NCI-H524 treated with DMSO at 0.1 percent for 48 hours (cell line): ENCODE results near the gene CARS2.
"Not testable (repeated sequence)": the region's sequence is repeated elsewhere in the genome, so short reads cannot be mapped to it uniquely, and the experiment has no call there.

Experiments used
- DNase-seq: peaks from one replicate; lab custom pipeline; 2025; lab: John Stamatoyannopoulos, UW

CARS2 gene

DNA sequence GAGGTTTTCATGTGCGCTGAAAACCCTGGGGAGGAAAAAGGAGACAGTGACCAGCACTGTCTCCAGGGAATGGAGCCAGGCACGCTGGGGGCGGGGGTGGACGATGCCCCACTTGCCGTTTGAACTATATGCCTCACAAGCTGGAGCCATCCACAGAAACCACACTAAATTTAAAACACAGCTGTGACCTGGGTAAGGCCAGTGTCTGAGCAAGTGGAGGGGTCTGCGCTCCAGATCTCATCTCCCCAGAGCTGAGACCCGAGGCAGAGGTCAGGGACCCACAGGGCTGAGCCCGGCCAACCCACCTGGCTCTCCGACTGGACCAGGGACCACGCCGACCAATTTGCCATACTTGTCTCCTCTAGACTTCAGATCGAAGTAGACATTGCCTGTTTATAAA is 23.2 kb downstream of the CARS2 start:
- no peak for DNase-seq

DNA sequence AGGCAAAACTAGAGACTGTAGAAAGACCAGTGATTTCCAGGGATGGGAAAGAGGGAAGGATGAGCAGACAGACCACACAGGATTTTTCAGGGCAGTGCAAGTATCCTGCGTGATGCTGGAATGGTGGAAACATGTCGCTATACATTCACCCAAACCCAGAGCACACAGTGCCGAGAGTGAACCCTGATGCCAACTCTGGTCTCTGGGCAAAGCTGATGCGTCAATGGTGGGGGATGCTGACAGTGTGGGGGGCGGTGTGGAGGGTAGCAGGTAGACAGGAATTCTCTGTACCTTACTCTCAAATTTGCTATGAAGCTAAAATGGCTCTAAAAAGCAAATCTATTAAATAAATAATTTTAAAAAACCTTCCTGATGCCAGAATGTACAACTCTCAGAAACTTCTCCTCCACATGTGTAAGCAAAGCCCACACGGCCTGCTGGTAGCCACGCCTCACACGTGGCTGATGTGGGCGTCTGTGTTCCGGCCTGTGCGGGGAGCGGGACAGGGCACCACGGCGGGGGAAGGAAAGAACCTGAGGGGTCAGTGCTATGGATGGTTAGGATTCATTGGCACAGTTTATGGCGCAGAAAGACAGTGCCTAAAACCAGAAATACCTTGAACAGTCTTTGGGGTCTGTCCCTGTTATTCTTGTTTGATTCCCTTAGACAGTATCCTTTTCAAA is 23.9 kb downstream of the CARS2 start:
- DNase-seq: no peak

GRCh38 chr13:110680852-110681251 is 25.1 kb downstream of the CARS2 start:
- no peak for DNase-seq

DNA sequence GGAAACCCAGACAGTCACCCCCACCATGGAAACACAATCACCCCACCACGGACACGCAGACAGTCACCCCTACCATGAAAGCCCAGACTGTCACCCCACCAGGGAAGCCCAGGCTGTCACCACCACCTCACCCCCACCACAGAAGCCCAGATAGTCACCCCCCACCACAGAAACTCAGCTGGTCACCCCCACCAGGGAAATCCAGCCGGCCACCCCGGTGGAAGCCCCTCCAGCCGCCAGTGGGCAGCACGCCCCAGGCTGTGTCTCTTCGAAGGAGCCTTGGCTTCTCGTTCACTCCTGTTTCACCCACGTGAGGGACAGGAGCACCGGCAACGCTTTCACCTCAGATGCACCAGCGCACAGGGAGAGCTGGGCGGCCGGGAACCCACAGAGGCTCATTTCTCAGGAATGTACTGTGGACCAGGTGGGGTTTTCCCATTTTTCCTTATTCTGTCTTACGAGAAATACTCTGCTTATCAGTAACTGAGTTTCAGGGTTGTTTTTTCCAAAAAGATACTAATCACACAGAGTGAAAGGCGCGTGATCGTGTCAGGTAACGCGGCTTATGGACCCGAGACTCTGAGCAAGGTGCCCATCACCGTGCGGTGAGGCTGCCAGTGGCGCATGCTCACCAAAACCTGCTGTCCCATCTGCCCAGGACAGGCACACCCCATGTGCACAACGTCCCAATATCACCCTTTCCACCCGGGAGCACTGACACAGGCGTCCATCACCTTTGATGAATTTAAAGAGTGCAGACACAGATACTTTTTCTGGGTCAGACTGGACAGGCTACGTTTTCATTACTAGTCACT is 28.0 kb downstream of the CARS2 start:
- no peak for DNase-seq

GRCh38 chr13:110676595-110677587 is 29.0 kb downstream of the CARS2 start:
- no peak for DNase-seq

DNA sequence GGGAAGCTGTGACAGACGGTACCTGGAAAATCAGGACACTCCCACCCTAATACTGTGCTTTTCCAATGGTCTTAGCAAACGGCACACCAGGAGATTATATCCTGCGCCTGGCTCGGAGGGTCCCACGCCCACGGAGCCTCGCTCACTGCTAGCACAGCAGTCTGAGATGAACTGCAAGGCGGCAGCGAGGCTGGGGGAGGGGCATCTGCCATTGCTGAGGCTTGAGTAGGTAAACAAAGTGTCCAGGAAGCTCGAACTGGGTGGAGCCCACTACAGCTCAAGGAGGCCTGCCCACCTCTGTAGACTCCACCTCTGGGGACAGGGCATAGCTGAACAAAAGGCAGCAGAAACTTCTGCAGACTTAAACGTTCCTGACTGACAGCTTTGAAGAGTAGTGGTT is 36.1 kb downstream of the CARS2 start:
- not testable (repeated sequence) for DNase-seq

DNA sequence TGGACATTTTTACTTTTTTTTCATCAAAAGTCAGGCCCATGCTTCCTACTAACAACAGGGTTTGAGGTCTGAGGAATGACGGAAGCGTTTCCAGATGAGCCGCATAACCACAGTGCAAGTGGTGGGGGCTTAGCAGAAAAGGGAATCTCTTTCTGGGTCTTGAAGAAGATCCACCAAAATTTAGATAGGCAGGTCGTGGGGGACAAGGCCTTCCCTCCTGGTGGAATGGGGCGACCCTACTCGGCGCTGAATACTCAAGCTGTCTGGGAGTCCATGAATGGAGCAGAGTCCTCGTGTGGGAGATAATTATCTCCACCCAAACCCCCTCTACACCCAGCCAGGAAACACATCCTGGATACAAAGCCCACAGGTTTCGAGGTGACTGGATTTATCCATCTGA is 36.9 kb downstream of the CARS2 start:
- no peak for DNase-seq

- no peak for DNase-seq
Observed at GRCh38 chr13:110666255-110666533, 39.7 kb downstream of the CARS2 start.

DNA sequence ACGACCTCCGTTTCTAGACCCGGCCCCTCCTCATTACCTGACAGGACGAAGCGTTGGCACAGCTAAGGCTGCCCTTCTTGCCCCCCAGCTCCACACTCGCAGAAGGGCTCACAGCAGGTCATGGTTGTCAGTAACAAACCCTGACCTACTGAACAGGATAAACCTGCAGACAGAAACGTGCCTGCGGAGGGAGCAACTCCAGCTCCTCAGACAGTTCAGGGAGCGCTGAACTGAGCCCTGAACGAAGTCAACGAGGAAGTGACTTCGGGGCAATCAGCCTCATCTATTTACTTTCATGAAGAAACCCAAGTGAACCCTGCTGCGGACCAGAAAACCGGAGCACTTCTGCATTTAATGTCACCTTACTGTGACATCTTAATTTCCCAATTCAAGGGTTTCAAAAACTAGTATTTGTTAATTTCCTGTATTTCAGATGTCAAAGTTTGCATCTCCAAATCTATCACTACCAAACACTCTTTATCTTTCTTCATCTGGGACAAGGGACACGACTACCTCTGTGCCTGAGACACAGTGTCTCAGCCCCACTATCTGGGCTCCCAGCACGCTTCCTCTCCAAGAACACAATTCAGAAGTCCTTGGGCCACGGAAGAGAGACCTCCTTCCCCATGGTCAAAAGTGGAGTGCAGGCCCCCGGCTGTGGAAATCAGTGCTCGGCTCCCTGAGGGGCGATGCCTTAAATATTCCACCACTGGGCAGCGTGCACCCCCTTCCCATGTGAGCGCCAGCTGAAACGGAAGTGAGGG is 40.2 kb downstream of the CARS2 start:
- no peak for DNase-seq

- DNase-seq: no peak
Observed at GRCh38 chr13:110664673-110665072, 41.2 kb downstream of the CARS2 start.

DNA sequence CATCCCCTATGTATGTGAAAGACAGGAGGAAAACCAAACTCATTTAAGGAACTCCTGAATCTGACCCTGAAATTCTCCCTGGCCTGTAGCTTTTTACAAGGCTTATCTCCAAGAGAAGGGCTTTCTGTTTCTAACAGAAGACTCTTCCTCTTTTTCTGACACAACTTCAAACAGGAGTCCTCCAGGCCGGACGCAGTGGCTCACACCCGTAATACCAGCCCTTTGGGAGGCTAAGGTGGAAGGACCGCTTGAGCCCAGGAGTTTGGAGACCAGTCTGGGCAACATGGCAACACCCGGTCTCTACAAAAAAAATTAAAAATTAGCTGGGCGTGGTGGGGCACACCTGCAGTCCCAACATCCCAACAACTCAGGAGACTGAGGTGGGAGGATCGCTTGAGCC is 41.9 kb downstream of the CARS2 start:
- no peak for DNase-seq

DNA sequence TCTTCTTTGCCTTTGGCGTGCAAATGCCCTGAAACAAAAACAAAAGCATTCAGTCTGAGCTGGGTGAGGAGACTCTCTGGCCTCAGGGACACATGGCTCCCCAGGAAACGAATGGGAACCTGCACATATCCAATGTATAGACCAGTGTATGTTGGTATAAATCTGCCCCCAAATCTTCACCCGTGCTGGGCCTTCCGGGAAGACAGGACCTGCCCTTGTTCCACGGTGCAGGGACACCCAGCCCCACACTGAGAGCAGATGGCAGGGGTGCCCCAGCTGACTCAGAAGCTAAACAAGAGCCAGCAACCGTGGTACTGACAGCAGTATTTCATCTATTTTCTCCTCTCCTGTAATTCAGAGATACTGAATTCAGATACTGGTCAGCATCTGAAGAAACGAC is 42.4 kb downstream of the CARS2 start:
- no peak for DNase-seq

GRCh38 chr13:110662777-110663443 is 43.0 kb downstream of the CARS2 start:
- no peak for DNase-seq

- no peak for DNase-seq
Observed at GRCh38 chr13:110662091-110662490, 43.8 kb downstream of the CARS2 start.

DNA sequence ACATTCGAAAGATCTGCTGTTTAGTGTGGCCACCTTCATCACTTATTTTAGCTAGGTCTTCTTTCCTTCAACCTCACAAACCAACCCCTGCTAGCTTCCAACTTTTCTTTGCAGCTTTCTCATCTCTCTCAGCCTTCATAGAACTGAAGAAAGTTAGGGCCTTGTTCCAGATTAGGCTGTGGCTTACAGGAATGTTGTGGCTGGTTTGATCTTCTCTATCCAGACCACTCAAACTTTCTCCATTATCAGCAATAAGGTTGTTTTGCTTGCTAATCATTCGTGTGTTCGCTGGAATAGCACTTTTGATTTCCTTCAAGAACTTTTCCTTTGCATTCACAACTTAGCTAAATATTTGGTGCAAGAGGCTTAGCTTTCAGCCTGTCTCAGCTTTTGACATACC is 44.7 kb downstream of the CARS2 start:
- DNase-seq: no peak

- DNase-seq: not testable (repeated sequence)
Observed at GRCh38 chr13:110658218-110658911, 47.6 kb downstream of the CARS2 start.

DNA sequence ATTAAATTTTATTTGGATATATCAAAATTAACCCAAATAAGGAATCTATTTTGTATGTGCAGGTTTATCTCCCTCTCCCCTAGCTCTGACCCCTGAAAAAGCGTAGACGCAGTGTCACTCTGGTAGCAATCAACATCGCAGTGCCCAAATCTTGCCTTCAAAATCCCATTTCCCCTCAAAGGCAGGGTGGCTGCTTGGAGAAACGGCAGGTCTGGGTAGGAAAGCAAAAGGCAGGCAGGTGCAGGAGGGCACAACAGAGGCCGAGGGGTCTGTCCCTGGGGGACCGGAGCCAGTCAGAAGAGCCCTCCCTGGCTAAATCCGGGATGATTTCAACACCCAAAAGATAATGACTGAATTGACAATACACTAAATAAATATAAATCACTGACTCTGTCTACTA is 48.7 kb downstream of the CARS2 start:
- no peak for DNase-seq

DNA sequence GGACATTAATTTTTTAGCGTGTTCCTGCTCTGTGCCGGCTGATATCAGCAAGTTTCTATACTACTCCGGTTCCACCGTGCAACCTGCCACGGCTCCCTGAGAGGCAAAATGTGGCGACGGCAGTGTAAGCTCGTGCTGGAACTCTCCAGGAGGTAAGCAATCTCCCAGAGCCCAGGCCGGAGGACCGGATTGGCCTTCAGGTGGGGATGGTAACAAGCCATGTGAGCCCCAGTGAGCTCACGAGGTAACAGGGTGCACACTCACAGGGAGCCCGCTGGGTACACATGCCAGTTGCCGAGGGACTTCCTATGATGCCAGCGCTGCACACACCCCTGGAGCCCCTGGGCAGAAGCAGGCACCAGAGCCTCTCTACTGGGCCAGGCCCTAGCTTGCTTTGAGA is 52.1 kb downstream of the CARS2 start:
- no peak for DNase-seq

GRCh38 chr13:110653271-110653670 is 52.6 kb downstream of the CARS2 start:
- no peak for DNase-seq

DNA sequence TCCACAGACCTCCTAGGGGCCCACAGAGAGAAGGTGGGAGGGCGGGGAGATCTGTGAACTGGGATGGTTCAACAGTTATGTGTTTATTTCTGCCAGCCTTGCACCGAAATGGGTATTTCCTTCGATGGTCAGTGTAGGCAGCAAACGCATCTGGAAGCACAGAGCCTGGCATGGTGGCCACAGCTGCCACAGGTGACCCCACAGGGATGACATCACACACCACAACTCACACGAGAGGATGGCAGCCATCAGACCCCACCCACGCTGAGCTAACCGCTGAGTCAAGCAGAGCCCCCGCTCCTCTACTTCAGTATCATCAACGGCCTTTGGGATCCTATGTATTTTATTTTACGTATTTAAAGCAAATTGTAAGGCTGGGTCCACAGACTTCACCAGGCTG is 53.2 kb downstream of the CARS2 start:
- DNase-seq: no peak

DNA sequence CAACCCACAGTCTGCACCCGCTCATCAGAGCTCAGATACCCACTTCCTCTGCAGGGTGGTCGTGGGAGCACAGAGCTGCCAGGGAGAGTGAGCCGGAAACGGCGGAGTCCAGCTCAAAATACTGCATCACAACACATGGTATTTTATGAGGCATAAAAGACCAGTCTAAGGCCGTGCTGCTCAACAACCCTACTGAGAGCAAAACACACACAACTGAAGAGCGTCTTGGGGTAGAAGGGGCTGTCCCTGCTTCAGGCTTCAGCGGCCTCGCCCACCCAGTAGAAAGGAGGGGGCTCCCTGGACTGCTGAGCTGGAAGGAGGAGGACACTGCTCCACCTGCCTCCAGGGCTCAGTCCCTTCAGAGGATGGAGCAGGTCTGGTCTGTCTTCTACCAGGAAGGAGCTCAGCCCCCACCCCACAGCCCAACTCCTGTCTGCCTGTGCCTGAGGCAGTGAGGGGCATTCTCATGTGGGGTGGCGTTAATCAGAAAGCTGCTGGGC is 53.6 kb downstream of the CARS2 start:
- DNase-seq: no peak
